Measurements from ENCODE around the gene LASP1.
"Not testable (repeated sequence)": the region's sequence is repeated elsewhere in the genome, so short reads cannot be mapped to it uniquely, and the experiment has no call there.

LASP1 gene

GRCh38 chr17:38939987-38940386 is 70.1 kb downstream of the LASP1 start:
- Mint-ChIP-seq H3K36me3 (ENCODE audit: low read depth) (no peaks in the 10 kb centered on the region), H3K4me3 (no peak overlapping the region), H3K27ac (no peak overlapping the region), H3K9me3 (no peaks in the 10 kb centered on the region), H3K4me1 (ENCODE audit: low read depth) (peaks cover 6% of the 10 kb centered on the region), H3K27me3 (ENCODE audit: low read depth) (peaks cover 23% of the 10 kb centered on the region)
- DNase-seq (ENCODE audit: low spot score) = no peak

GRCh38 chr17:38940404-38940803 is 70.5 kb downstream of the LASP1 start:
- Mint-ChIP-seq H3K27me3 (ENCODE audit: low read depth) (peaks cover 20% of the 10 kb centered on the region), H3K4me3 (no peak overlapping the region), H3K4me1 (ENCODE audit: low read depth) (peaks cover 9% of the 10 kb centered on the region), H3K9me3 (no peaks in the 10 kb centered on the region), H3K27ac (no peak overlapping the region), H3K36me3 (ENCODE audit: low read depth) (no peaks in the 10 kb centered on the region)
- DNase-seq (ENCODE audit: low spot score) = no peak

- peaks cover 9% of the 10 kb centered on the region for H3K4me1 Mint-ChIP-seq (ENCODE audit: low read depth)
- H3K4me3 Mint-ChIP-seq = no peak overlapping the region
- peaks cover 3% of the 10 kb centered on the region for H3K27me3 Mint-ChIP-seq (ENCODE audit: low read depth)
- H3K36me3 Mint-ChIP-seq (ENCODE audit: low read depth) = no peaks in the 10 kb centered on the region
- H3K27ac Mint-ChIP-seq = no peak overlapping the region
- H3K9me3 Mint-ChIP-seq = no peaks in the 10 kb centered on the region
- no peak for DNase-seq (ENCODE audit: low spot score)
These were observed 73.0 kb downstream of the LASP1 start for GRCh38 chr17:38942696-38943334.

- Mint-ChIP-seq H3K27ac (no peak overlapping the region), H3K9me3 (no peaks in the 10 kb centered on the region), H3K4me3 (no peak overlapping the region), H3K4me1 (ENCODE audit: low read depth) (peaks cover 9% of the 10 kb centered on the region), H3K36me3 (ENCODE audit: low read depth) (no peaks in the 10 kb centered on the region), H3K27me3 (ENCODE audit: low read depth) (no peaks in the 10 kb centered on the region)
- DNase-seq (ENCODE audit: low spot score) = no peak
These were observed 73.7 kb downstream of the LASP1 start for GRCh38 chr17:38943607-38944006.

GRCh38 chr17:38947189-38947588 is 77.3 kb downstream of the LASP1 start:
- Mint-ChIP-seq H3K9me3 (no peaks in the 10 kb centered on the region), H3K36me3 (ENCODE audit: low read depth) (no peaks in the 10 kb centered on the region), H3K27ac (no peak overlapping the region), H3K4me3 (no peak overlapping the region), H3K27me3 (ENCODE audit: low read depth) (no peaks in the 10 kb centered on the region), H3K4me1 (ENCODE audit: low read depth) (peaks cover 9% of the 10 kb centered on the region)
- DNase-seq (ENCODE audit: low spot score) = no peak

GRCh38 chr17:38953800-38954199 is 83.9 kb downstream of the LASP1 start:
- H3K4me3 Mint-ChIP-seq; H3K36me3 Mint-ChIP-seq (ENCODE audit: low read depth); H3K9me3 Mint-ChIP-seq; H3K27me3 Mint-ChIP-seq (ENCODE audit: low read depth); DNase-seq (ENCODE audit: low spot score); H3K4me1 Mint-ChIP-seq (ENCODE audit: low read depth); H3K27ac Mint-ChIP-seq: not testable (repeated sequence)

- Mint-ChIP-seq H3K4me3 (no peak overlapping the region), H3K27ac (no peak overlapping the region), H3K4me1 (ENCODE audit: low read depth) (peaks cover 11% of the 10 kb centered on the region), H3K9me3 (no peaks in the 10 kb centered on the region), H3K36me3 (ENCODE audit: low read depth) (no peaks in the 10 kb centered on the region), H3K27me3 (ENCODE audit: low read depth) (no peaks in the 10 kb centered on the region)
- no peak for DNase-seq (ENCODE audit: low spot score)
These were observed 88.5 kb downstream of the LASP1 start for GRCh38 chr17:38958326-38958725.

GRCh38 chr17:38958756-38959155 is 88.9 kb downstream of the LASP1 start:
- no peak for DNase-seq (ENCODE audit: low spot score)
- no peaks in the 10 kb centered on the region for H3K27me3 Mint-ChIP-seq (ENCODE audit: low read depth)
- no peak overlapping the region for H3K4me3 Mint-ChIP-seq
- H3K27ac Mint-ChIP-seq = no peak overlapping the region
- H3K4me1 Mint-ChIP-seq (ENCODE audit: low read depth) = peaks cover 11% of the 10 kb centered on the region
- H3K9me3 Mint-ChIP-seq = no peaks in the 10 kb centered on the region
- no peaks in the 10 kb centered on the region for H3K36me3 Mint-ChIP-seq (ENCODE audit: low read depth)

GRCh38 chr17:38959508-38959907 is 89.7 kb downstream of the LASP1 start:
- Mint-ChIP-seq H3K27ac (no peak overlapping the region), H3K36me3 (ENCODE audit: low read depth) (no peaks in the 10 kb centered on the region), H3K9me3 (no peaks in the 10 kb centered on the region), H3K4me1 (ENCODE audit: low read depth) (peaks cover 11% of the 10 kb centered on the region), H3K27me3 (ENCODE audit: low read depth) (no peaks in the 10 kb centered on the region), H3K4me3 (no peak overlapping the region)
- DNase-seq (ENCODE audit: low spot score) = no peak

GRCh38 chr17:38960402-38960801 is 90.5 kb downstream of the LASP1 start:
- Mint-ChIP-seq H3K4me3 (peak overlapping the region; percentile 5), H3K36me3 (ENCODE audit: low read depth) (no peaks in the 10 kb centered on the region), H3K27ac (no peak overlapping the region), H3K9me3 (no peaks in the 10 kb centered on the region), H3K4me1 (ENCODE audit: low read depth) (peaks cover 11% of the 10 kb centered on the region), H3K27me3 (ENCODE audit: low read depth) (no peaks in the 10 kb centered on the region)
- DNase-seq (ENCODE audit: low spot score) = no peak

GRCh38 chr17:38961413-38961812 is 91.6 kb downstream of the LASP1 start:
- H3K4me3 Mint-ChIP-seq = no peak overlapping the region
- H3K36me3 Mint-ChIP-seq (ENCODE audit: low read depth) = no peaks in the 10 kb centered on the region
- H3K4me1 Mint-ChIP-seq (ENCODE audit: low read depth) = peaks cover 11% of the 10 kb centered on the region
- DNase-seq (ENCODE audit: low spot score) = no peak
- no peaks in the 10 kb centered on the region for H3K27me3 Mint-ChIP-seq (ENCODE audit: low read depth)
- no peaks in the 10 kb centered on the region for H3K9me3 Mint-ChIP-seq
- H3K27ac Mint-ChIP-seq = no peak overlapping the region

GRCh38 chr17:38967290-38967738 is 97.5 kb downstream of the LASP1 start, which contains the start of gene FBXO47:
Gene FBXO47, minus strand, starts transcription at chr17:38967403. Its CDS starts 4,378 bp downstream, at chr17:38963025.
- peak; percentile 73 for DNase-seq (ENCODE audit: low spot score)
- H3K27ac Mint-ChIP-seq = peak within 1 kb of the TSS; percentile 60

GRCh38 chr17:38969281-38969680 is 99.4 kb downstream of the LASP1 start:
- no peak for DNase-seq (ENCODE audit: low spot score)
- no peaks in the 10 kb centered on the region for H3K9me3 Mint-ChIP-seq
- H3K4me3 Mint-ChIP-seq = no peak overlapping the region
- peaks cover 11% of the 10 kb centered on the region for H3K27me3 Mint-ChIP-seq (ENCODE audit: low read depth)
- peaks cover 10% of the 10 kb centered on the region for H3K4me1 Mint-ChIP-seq (ENCODE audit: low read depth)
- no peak overlapping the region for H3K27ac Mint-ChIP-seq
- no peaks in the 10 kb centered on the region for H3K36me3 Mint-ChIP-seq (ENCODE audit: low read depth)

More at GRCh38 chr17:38967290-38967738, 97.5 kb downstream of the LASP1 start, which contains the start of gene FBXO47:
- Mint-ChIP-seq H3K36me3 (ENCODE audit: low read depth) (no peaks in the 10 kb centered on the region), H3K9me3 (no peaks in the 10 kb centered on the region), H3K4me3 (peak within 1 kb of the TSS; percentile 76), H3K27me3 (ENCODE audit: low read depth) (peaks cover 8% of the 10 kb centered on the region), H3K4me1 (ENCODE audit: low read depth) (peaks cover 10% of the 10 kb centered on the region)

GRCh38 chr17:38970128-38970527 is 100.3 kb downstream of the LASP1 start:
- Mint-ChIP-seq H3K36me3 (ENCODE audit: low read depth) (no peaks in the 10 kb centered on the region), H3K4me1 (ENCODE audit: low read depth) (peaks cover 10% of the 10 kb centered on the region), H3K27ac (no peak overlapping the region), H3K27me3 (ENCODE audit: low read depth) (peaks cover 11% of the 10 kb centered on the region), H3K9me3 (no peaks in the 10 kb centered on the region), H3K4me3 (no peak overlapping the region)
- DNase-seq (ENCODE audit: low spot score) = no peak

GRCh38 chr17:38970804-38971203 is 100.9 kb downstream of the LASP1 start:
- Mint-ChIP-seq H3K27me3 (ENCODE audit: low read depth) (peaks cover 11% of the 10 kb centered on the region), H3K4me1 (ENCODE audit: low read depth) (peaks cover 10% of the 10 kb centered on the region), H3K27ac (no peak overlapping the region)

More at GRCh38 chr17:38970804-38971203, 100.9 kb downstream of the LASP1 start:
- Mint-ChIP-seq H3K4me3 (no peak overlapping the region), H3K9me3 (no peaks in the 10 kb centered on the region), H3K36me3 (ENCODE audit: low read depth) (no peaks in the 10 kb centered on the region)
- no peak for DNase-seq (ENCODE audit: low spot score)

All from T-helper 2 cell treated with Interferon-gamma antibody and Interleukin-4, amounts not matched to agents 5 μg/mL and 100 μg/mL, for 36 hours (primary cell).